IMR-90 (cell line): ENCODE results near the gene CCDC27. TPM values are rescaled to one million over a fixed set of nuclear protein-coding genes. Genes with fewer than 3 reads are reported as not detected.

Experiments used
- ATAC-seq: fragments of 200-7000 bp; cut with Tn5 transposase; 2 replicates; pipeline ENCODE4 v1.9.1; 2020; ENCODE audit warnings: low read depth, mild to moderate bottlenecking, moderate library complexity
- BruUV-seq: library from RNA; stranded (reverse); fragments of 400-500 nt; replicated peaks from 2 replicates; lab custom pipeline; 2021; lab: Mats Ljungman, UMichigan
- CTCF ChIA-PET: fragments of 300-600 bp; formaldehyde crosslinking; extraction: SDS; loops from one replicate; lab custom pipeline; 2021; ENCODE audit warnings: antibody characterized with exemption; lab: Yijun Ruan, JAX
- POLR2A ChIA-PET: fragments of 300-600 bp; sonication (Branson Sonifier 250); formaldehyde crosslinking; loops from one replicate; lab custom pipeline; 2022; ENCODE audit warnings: antibody characterized with exemption; ENCODE audit not compliant: unreplicated experiment; lab: Charles Lee
- DNase-seq: peaks from one replicate; pipeline ENCODE4 v3.0.0; 2013
- H2AFZ ChIP-seq: replicated peaks from 2 replicates; pipeline ENCODE3; 2013; ENCODE audit warnings: low read length, mild to moderate bottlenecking; ENCODE audit not compliant: poor library complexity
- H2AK5ac ChIP-seq: 2 replicates; pipeline ENCODE4 v1.6.1; 2013; ENCODE audit warnings: low read depth, low read length, inconsistent platforms
- H2AK9ac ChIP-seq: replicated peaks from 2 replicates; pipeline ENCODE3; 2013; ENCODE audit warnings: mild to moderate bottlenecking, low read depth, low read length, moderate library complexity; ENCODE audit not compliant: poor library complexity
- H2BK120ac ChIP-seq: 2 replicates; pipeline ENCODE4 v1.6.1; 2013; ENCODE audit warnings: low read depth, low read length, inconsistent platforms
- H2BK15ac ChIP-seq: 3 replicates; pipeline ENCODE4 v1.6.1; 2013; ENCODE audit warnings: low read depth, low read length, inconsistent platforms
- H2BK20ac ChIP-seq: 2 replicates; pipeline ENCODE4 v1.6.1; 2013; ENCODE audit warnings: low read depth, mild to moderate bottlenecking, inconsistent platforms, low read length, moderate library complexity
- H2BK5ac ChIP-seq: 2 replicates; pipeline ENCODE4 v1.6.1; 2013; ENCODE audit warnings: mild to moderate bottlenecking, low read depth, low read length, inconsistent platforms; ENCODE audit not compliant: poor library complexity, severe bottlenecking
- H3K14ac ChIP-seq: replicated peaks from 2 replicates; pipeline ENCODE4 v1.6.1; 2013; ENCODE audit warnings: low read depth, low read length, inconsistent platforms
- H3K18ac ChIP-seq: 2 replicates; pipeline ENCODE4 v1.6.1; 2013; ENCODE audit warnings: low read depth, low read length, control low read depth
- H3K23ac ChIP-seq: 2 replicates; pipeline ENCODE4 v1.6.1; 2013; ENCODE audit warnings: low read depth, low read length, inconsistent platforms
- H3K27ac ChIP-seq: 2 replicates; pipeline ENCODE4 v1.5.1; 2013; ENCODE audit warnings: mild to moderate bottlenecking, control low read depth, low read length; ENCODE audit not compliant: insufficient read depth
- H3K27me3 ChIP-seq: 2 replicates; pipeline ENCODE4 v1.6.1; 2013; ENCODE audit warnings: low read length; ENCODE audit not compliant: control insufficient read depth, insufficient read depth
- H3K36me3 ChIP-seq: 2 replicates; pipeline ENCODE4 v1.6.1; 2013; ENCODE audit warnings: low read length, mixed read lengths; ENCODE audit not compliant: control insufficient read depth, insufficient read depth
- H3K4ac ChIP-seq: 2 replicates; pipeline ENCODE4 v1.6.1; 2013; ENCODE audit warnings: low read depth, low read length, inconsistent platforms
- H3K4me1 ChIP-seq: 2 replicates; pipeline ENCODE4 v1.6.1; 2013; ENCODE audit warnings: low read length, mixed read lengths; ENCODE audit not compliant: control insufficient read depth, insufficient read depth
- H3K4me2 ChIP-seq: 2 replicates; pipeline ENCODE4 v1.6.1; 2013; ENCODE audit warnings: low read depth, mild to moderate bottlenecking, control low read depth, low read length, moderate library complexity
- H3K4me3 ChIP-seq: 2 replicates; pipeline ENCODE4 v1.5.1; 2013; ENCODE audit warnings: low read depth, mild to moderate bottlenecking, control low read depth, low read length, moderate library complexity; ENCODE audit not compliant: insufficient read depth
- H3K56ac ChIP-seq: 2 replicates; pipeline ENCODE4 v1.6.1; 2013; ENCODE audit warnings: low read length, inconsistent platforms; ENCODE audit not compliant: insufficient read depth; ENCODE audit errors: extremely low read depth
- H3K79me1 ChIP-seq, 2 experiments: 2 replicates each; pipeline ENCODE4 v1.6.1; 2013; ENCODE audit warnings: low read length in 2 of 2, inconsistent platforms in 1 of 2, low read depth in 1 of 2
- H3K9ac ChIP-seq: 2 replicates; pipeline ENCODE4 v1.6.1; 2013; ENCODE audit warnings: low read depth, low read length, control low read depth
- H3K9me1 ChIP-seq: 2 replicates; pipeline ENCODE4 v1.6.1; 2013; ENCODE audit warnings: low read length, inconsistent platforms; ENCODE audit not compliant: insufficient read depth
- H3K9me3 ChIP-seq: 2 replicates; pipeline ENCODE4 v1.6.1; 2013; ENCODE audit warnings: low read length; ENCODE audit not compliant: control insufficient read depth, insufficient read depth
- H4K20me1 ChIP-seq: 2 replicates; pipeline ENCODE4 v1.6.1; 2013; ENCODE audit warnings: low read length, inconsistent platforms; ENCODE audit not compliant: insufficient read depth
- H4K5ac ChIP-seq: 2 replicates; pipeline ENCODE4 v1.6.1; 2013; ENCODE audit warnings: mild to moderate bottlenecking, low read depth, low read length, control low read depth
- H4K8ac ChIP-seq, 2 experiments: 2 replicates each; pipeline ENCODE4 v1.6.1; 2013; ENCODE audit warnings: low read depth in 2 of 2, low read length in 2 of 2, control low read depth in 1 of 2, inconsistent platforms in 1 of 2
- H4K91ac ChIP-seq: 2 replicates; pipeline ENCODE4 v1.6.1; 2013; ENCODE audit warnings: low read depth, low read length, inconsistent platforms; ENCODE audit not compliant: insufficient read depth
- CEBPB ChIP-seq: IDR thresholded peaks from 2 replicates; pipeline ENCODE4 v1.6.1; 2012; ENCODE audit warnings: low read depth, low read length, improper control_type of control experiment
- POLR2A ChIP-seq: IDR thresholded peaks from 2 replicates; pipeline ENCODE4 v1.6.1; 2012; ENCODE audit warnings: mild to moderate bottlenecking, low read depth, low read length
- WGBS, 2 experiments: methylation state at CpG; one replicate each; pipeline versions ENCODE4 v1.1.5 to v1.1.7; 2013; ENCODE audit warnings: missing lambda C conversion rate in 2 of 2; ENCODE audit not compliant: insufficient read length in 1 of 2; ENCODE audit errors: extremely low coverage in 2 of 2; 5-methylcytosine and 5-hydroxymethylcytosine counted together
- dilution Hi-C: fragments of 300-500 bp; cut with HindIII; formaldehyde crosslinking; loops from one replicate; pipeline ENCODE4 v1.14.3; 2018; ENCODE audit warnings: low sequenced_read_pairs; ENCODE audit not compliant: unreplicated experiment
- in situ Hi-C: fragments of 300-500 bp; cut with MboI; formaldehyde crosslinking; loops from 3 replicates; pipeline ENCODE4 v1.14.3; 2019; ENCODE audit warnings: low sequenced_read_pairs, inconsistent platforms, mixed read lengths
- intact Hi-C: fragments of 100-400 bp; cut with micrococcal nuclease; formaldehyde crosslinking; loops from 2 replicates; pipeline ENCODE4 v1.10.0; 2022
- polyA plus RNA-seq, 3 experiments: library from polyadenylated mRNA; depleted of rRNA; stranded (reverse); fragments of >200 nt; gene quantifications; 2 replicates each; pipeline ENCODE4 v1.2.3, GENCODE V29; 2012; ENCODE audit warnings: low replicate concordance in 1 of 3
- total RNA-seq: library from RNA; depleted of rRNA; stranded (reverse); fragments of >200 nt; gene quantifications from 2 replicates; pipeline ENCODE4 v1.2.3, GENCODE V29; 2012

CCDC27 gene
- total and polyA plus RNA-seq, 2 of the 4 experiments (the other 2 are of a cell fraction) = not detected

DNA sequence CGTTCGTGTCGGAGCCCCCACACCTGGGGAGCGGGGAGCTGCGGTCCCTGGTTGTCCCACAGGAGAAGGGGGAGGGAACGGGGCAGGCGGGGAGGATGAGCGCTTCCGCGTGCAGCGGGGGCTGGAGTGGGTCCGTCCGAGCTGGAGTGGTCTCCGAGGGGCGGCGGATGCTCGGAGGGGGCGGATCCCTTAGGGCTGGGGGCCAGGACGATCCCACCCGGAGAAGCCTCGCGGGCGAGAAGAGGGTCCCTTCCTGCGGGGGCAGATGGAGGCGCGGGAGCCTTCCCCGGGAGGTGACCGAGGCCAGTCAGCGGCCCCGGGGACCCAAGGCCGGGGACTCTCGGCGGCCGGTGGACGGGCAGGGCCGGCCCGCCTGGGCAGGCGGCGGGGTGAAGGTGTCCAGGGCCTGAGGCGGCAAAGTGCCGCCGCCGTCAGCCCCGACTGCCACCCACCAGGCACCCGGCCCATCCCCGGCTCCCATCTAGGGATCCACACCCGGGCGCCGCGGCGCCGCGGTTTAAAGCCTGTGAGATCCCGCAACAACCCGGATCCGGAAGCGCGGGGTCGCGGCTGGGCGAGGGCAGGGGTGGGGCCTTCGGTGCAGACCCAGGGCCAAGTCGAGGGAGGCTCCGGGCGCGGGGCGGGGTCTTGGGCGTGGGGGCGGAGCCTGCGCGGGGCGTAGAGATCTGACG is 5.3 kb upstream of the CCDC27 start:
- H3K4ac ChIP-seq = peak overlapping the region; percentile 22; the same call in 1 of the 2 replicates
- H3K18ac ChIP-seq = no peak overlapping the region
- dilution Hi-C loops = no loop called here
- H3K23ac ChIP-seq = no peak overlapping the region
- no peak overlapping the region for H3K14ac ChIP-seq
- no TSS peak for BruUV-seq
- H2BK5ac ChIP-seq = no peak overlapping the region
- intact Hi-C loops = loop anchor here (2.0 kb wide), 1 partner anchor 26 kb away; the partner anchor contains the start of gene SMIM1
- H4K5ac ChIP-seq = no peak overlapping the region
- peak overlapping the region; percentile 77 for H2AK9ac ChIP-seq
- H4K20me1 ChIP-seq = no peaks in the 10 kb centered on the region; the same call in 1 of the 2 replicates
- no peak overlapping the region for H2BK15ac ChIP-seq
- H3K79me1 ChIP-seq = peaks cover 15 to 27% of the 10 kb centered on the region in 2 experiments
- peak overlapping the region; percentile 80 to 83; a peak in 2 of 4 replicates for H4K8ac ChIP-seq
- H3K9me3 ChIP-seq = no peaks in the 10 kb centered on the region
- H2AK5ac ChIP-seq = no peak overlapping the region
- 13% methylated on average over 9 of the region's 73 CpGs; no CpG with 5 or more reads in 1 of the 2 experiments for WGBS, 2 experiments
- peaks cover 11% of the 10 kb centered on the region for H3K27me3 ChIP-seq
- H3K36me3 ChIP-seq = peaks cover 15% of the 10 kb centered on the region
- H2BK20ac ChIP-seq = no peak overlapping the region
- H3K9me1 ChIP-seq = peaks cover 10% of the 10 kb centered on the region; the same call in 1 of the 2 replicates
- H3K9ac ChIP-seq = peak overlapping the region; percentile 65
- H3K56ac ChIP-seq = no peak overlapping the region
- H3K4me1 ChIP-seq = peaks cover 8% of the 10 kb centered on the region; the same call in 1 of the 2 replicates
- peak overlapping the region; percentile 90 for H3K4me2 ChIP-seq
- in situ Hi-C loops = no loop called here
- peak overlapping the region; percentile 63 for H3K4me3 ChIP-seq
- POLR2A ChIA-PET = no interaction called here
- DNase-seq = peak; percentile 55
- TF ChIP-seq POLR2A (peak; percentile 37; the same call in 1 of the 2 replicates), CEBPB (no peak)
- H2AFZ ChIP-seq = peak overlapping the region; percentile 93
- no peak overlapping the region; the same call in 1 of the 2 replicates for H3K27ac ChIP-seq
- no peak overlapping the region for H4K91ac ChIP-seq
- no peak overlapping the region for H2BK120ac ChIP-seq
- ATAC-seq = peak; percentile 99
- CTCF ChIA-PET = no interaction called here
